C4-2B (cell line): ENCODE measurements around the gene CACFD1.

Experiments used
- CTCF ChIP-seq: fragments of 450-650 bp; conservative IDR thresholded peaks from 2 replicates; pipeline ENCODE4 v1.5.1; 2017; ENCODE audit warnings: mild to moderate bottlenecking
- ZFX ChIP-seq: fragments of 450-650 bp; IDR thresholded peaks from 2 replicates; pipeline ENCODE4 v1.6.1; 2017

- TF ChIP-seq CTCF (no peak), ZFX (no peak)
These were observed 29.5 kb upstream of the CACFD1 start for GRCh38 chr9:133430244-133430643.
